GM12891 (cell line): Measurements from ENCODE around the gene TAC1.

ENCODE experiments used
- POLR2A ChIP-seq: IDR thresholded peaks from 2 replicates; pipeline ENCODE4 v1.6.1; 2011; ENCODE audit warnings: low read depth, low read length, control low read depth
- POLR2AphosphoS5 ChIP-seq: IDR thresholded peaks from 2 replicates; pipeline ENCODE4 v1.6.1; 2011; ENCODE audit warnings: low read depth, low read length, control low read depth

DNA sequence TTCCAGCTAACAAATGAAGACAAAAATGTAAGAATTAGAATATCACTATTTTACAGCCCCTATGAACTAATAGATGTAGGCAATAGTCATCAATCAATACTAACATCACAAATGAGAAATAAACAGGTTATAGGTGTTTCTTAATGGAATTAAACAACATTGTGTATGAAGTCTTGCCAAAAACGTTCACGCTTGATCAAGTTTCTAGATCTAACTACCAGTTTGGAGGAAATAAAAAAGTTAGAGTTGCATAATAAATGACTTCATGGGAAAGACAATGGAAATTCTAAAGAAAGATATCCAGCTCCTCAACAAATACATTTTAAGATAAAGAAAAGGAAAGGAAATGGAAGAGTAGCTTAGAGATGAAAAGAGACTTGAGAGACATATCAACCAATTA is 19.7 kb downstream of the TAC1 start:
- TF ChIP-seq POLR2A (no peak), POLR2AphosphoS5 (no peak)
